ENCODE data around the gene HSPG2.
"Not testable (repeated sequence)": the region's sequence is repeated elsewhere in the genome, so short reads cannot be mapped to it uniquely, and the experiment has no call there.

The HSPG2 gene

DNA sequence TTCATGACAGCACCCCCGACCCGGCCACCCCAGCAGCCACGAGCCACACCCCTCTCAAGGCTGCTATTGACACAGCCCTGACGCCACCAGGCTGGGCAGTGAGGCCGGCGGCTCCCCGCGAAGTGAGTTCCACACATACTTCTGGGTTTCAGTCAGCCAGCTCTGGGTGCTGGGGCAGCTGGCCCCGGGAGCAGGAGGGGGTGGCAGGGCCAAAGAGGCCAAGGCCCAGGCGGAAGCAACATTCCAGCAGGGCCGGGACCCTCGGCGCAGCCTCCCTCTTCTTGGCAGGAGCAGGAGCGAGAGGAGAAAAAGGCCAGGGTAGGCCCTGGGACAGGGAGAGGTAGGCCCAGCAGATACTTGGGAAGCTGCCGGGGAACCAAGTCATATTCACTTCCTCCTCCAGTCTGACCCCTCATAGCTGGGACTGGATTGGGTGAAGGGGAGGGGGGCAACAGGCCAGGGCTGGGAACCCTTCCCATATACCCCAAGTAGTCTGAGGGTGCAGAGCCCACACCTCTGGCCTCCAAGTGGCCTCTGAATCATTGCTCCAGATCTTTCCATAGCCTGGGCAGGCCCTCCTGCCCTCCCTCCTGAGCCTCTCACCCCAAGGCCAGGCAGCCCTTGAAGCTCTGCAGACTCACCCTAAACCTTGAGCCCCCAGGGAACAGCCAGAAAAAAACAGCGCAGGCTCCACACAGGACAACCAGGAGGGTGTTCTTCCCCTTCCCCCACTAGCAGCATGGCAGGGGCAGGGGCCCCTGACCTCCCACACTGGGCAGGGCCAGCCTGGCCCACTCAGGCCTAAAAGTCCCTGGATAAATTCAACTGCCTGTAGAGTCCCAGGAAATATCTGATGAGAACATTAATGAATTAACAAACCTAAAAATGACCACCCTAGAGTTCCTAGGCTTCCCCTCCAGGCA lies 5.7 kb downstream of the HSPG2 start:
- DNase-seq = no peak

DNA sequence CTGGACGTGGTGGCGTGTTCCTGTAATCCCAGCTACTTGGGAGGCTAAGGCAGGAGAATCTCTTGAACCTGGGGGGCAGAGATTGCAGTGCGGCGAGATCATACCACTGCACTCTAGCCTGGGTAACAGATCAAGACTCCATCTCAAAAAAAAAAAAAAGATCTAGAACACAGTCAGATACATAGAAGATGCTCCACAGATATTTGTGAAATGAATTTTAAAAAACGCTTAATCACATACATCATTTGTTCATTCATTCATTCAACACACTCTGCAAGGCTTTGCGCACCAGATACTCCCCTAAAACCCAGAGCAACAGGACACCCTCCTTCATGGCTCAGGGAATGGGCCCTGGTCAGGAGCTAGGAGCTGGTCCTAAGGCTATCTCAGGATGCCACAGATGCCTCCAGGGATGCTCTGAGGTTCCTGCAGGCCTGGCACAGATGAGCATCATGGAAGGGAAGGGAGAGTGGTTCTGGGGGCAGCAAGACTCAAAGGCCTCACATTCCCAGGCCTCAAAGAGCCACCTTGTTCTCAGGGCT lies 6.4 kb downstream of the HSPG2 start:
- DNase-seq = no peak

DNA sequence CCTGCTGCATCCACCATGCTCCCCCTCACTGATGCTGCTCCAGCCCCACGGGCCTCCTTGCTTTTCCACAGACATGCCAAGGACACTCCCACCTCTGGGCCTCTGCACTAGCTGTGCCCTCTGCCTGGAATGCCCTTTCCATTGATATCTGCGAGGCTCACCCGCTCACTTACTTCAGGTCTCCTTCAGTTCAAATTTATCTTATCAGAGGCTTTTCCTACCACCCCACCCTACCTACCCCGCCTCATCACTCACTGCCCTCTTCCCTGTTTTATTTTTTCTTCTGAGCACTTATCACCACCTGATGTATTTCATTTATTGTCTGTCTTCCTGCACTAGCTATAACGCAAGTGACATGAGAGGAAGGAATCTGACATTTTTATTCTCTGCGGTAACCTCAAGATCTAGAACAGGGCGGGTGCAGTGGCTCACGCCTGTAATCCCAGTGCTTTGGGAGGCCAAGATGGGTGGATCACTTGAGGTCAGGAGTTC lies 7.0 kb downstream of the HSPG2 start:
- no peak for DNase-seq

DNA sequence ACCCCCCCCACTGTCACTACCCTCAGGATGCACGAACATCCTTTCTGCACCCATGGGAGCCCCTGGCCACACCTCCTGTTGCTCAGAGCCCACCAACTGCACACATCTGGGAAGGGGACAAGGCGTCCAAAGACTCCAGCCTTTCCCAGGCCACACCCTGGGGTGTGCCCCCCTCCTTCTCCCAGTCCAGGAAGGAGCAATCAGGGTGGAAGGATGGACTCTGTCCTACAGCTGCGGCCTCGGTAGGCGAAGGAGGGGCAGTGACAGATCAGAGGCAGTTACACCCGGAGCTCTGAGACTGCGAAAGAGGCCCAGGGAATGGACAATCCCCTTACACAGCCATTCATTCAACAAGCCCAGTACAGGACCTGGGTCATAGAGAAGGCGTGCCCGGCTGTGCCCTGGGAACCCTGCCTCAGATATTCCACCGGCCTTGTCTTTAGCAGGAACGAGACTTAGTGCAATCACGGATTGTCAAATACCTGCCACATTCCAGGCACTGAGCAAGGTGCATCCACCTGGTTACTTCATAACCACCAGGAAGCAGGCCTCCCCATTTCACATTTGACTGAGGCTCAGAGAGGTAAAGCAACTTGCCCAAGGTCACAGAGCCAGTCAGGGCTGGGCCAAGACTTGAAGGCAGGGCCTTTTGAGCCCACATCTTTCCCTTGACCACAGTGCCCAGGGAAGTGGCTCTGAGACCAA lies 9.4 kb downstream of the HSPG2 start:
- DNase-seq = no peak

DNA sequence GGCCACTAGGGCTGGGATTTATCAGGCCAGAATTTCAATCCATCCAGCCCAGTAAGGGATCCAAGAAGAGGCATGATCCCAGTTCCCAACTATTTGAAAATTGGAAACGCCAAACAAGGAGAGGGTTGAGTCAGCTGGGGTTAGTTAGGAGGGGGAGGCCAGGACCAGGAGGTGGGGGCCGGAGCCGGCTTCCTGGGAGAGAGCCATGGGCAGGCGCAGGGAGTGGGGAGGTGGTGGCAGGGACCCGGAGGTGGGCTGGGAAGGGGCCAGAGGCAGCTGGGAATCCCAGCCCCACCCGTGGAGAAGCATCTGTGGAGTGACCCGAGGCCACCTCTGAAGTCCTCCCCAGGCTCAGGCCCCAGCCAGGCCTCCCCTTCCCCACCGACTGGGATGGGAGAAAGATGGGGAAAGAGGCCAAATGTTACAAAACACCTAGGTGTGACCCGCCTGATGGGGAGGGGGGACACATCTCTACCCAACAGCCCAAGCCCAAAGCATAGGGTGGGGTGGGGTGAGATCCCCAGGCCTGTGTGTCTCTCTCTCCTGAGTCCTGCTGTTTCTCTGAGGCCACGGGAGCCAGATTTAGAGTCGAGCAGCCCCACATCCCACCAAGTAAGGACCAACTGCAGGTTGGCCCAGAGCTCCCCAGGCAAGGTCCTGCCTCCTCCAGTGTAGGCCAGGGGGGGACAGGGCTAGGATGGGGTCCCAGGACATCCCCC lies 10.1 kb downstream of the HSPG2 start:
- DNase-seq = no peak

DNA sequence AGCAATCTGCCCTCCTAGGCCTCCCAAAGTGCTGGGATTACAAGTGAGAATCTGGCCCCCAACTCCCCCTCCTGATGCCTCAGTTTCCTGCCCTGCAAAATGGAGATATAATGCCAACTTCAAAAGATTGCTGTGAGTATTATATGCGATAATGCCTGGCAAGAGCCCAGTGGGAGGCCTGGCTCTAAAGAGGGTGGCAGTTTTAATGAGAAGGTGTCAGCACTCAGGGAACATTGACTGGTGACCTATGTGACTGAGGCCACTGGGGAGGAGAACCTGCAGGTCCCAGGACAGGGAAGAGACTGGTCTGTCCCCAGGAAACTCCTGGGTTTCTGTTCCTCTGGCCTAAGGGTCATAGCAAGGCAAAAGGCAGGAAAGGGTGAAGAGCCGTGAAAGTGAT lies 11.0 kb downstream of the HSPG2 start:
- no peak for DNase-seq

DNA sequence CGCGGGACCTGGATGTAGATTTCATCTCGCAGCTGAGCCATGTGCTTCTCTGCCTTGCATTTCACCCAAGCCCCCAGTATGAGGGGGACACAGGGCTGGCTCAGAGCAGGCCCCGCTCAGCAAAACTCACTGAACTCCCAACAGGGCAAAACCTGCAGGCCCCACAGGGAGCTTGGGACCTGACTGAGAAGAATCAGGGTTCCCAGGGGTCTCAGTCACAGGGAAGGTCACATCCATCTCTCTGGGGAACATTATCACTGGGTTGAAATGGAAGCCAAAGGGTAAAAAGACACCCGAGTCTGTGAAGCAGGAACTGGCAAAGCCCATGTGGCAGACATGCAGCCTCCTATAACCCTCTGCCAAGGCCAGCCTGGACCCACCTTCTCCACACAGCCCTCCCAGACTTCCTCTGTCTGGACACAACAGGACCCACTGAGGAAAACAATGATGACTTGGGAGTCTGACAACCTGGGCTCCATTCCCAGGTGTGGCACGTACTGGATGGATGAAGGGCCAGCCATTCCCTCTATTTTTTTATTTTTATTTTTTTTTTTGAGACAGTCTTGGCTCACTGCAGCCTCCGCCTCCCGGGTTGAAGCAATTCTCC lies 11.7 kb downstream of the HSPG2 start:
- no peak for DNase-seq

DNA sequence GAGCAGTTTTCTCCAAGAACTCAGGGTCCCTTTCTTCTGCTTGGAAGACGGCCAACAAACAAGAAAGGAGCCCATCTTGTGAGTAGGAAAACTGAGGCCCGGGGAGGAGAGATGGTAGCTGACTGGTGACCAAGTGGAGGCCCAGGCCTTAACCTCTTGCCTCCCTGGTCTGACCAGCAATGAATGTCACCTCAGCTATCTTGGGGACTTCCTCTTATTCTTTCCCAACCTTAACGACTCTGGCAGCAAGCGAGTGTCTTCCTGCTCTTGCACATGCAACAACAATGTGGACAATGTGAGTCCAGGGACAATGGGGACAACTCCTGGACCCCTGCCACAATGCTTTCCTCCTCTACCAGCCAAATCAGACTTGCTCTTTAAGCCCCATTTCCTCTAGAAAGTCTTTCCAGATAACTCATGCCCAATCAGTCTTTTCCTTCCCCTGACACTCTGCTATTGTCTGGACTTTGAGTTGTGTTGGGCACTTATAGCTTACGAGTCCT lies 12.6 kb downstream of the HSPG2 start:
- DNase-seq = no peak

DNA sequence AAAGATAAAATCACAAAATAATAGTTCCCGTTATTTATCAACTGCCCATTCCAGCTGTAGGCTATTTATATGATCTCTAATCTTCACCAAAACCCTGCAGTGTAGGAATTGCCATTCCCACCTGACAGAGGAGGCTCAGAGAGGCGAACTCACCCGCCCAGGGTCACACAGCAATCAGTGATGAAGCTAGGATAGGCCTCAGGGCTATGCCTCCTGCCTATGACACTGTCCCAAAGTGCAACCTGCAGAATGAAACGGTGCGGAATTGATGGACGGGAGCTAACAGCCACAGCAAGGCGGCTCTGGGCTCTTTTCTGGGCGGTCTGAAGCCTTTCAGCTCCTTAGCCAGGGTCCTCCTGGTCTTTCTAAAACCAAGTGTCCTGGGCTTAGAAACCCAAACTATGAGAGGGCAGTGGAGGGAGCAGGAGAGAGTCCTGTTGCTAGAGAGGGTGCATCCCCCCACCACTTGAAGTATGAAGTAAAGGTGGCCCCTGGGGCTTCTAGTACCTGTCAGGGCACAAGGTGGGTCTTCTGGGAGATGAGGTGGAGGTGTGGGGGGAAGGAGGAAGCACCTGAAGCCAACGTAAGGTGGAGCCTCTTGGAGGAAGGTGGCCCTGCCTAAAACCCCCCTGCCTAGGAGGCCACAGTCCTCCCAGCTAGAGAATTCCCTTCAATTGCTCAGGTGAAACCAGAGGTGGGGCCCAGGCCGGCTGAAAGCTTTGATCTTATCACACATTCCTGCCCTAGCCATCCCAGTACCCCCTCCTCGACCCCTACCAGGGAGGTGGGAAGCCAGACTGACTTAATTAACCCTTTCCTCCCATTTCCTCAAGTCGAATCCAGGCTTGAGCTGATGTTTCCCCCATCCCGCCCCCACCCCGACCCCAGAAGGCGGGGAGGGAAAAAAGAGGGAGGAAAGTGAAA lies 14.8 kb downstream of the HSPG2 start:
- DNase-seq = no peak

DNA sequence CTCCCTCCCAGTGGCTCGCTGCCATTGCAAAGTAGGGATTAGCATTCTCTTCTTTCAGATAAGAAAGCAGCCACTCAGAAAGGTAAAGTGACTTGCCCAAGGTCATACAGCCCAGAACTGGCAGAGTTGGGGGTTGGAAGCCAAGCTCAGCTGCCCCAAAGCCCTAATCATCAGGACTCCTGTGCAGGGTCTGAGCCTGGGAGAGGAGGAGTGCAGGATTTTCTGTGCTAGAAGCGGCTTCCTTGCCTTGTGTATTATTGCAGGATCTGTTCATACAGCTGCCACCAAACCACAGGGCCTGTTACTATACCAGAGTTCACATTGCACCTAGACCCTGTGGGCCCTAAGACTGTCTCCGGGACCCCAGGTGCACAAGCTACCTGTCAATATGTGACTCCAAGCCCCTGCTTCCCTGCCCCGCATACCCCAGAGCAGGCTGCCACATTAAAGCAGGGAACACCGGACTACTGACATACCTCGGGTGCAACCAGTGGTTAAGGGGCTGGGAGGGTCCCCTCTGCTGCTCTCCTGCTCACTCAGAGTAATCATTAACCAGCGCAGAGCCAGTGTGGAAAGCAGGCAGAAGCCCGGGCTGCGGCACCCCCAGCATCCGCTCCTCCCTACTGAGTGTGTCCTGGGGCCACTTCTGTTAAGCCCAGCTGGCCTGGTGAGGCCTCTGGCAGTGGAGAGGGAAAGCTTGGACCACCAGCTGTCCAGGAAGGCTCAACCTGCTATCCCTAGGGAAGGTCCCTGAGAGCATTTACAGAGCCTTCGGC lies 15.8 kb downstream of the HSPG2 start:
- no peak for DNase-seq

DNA sequence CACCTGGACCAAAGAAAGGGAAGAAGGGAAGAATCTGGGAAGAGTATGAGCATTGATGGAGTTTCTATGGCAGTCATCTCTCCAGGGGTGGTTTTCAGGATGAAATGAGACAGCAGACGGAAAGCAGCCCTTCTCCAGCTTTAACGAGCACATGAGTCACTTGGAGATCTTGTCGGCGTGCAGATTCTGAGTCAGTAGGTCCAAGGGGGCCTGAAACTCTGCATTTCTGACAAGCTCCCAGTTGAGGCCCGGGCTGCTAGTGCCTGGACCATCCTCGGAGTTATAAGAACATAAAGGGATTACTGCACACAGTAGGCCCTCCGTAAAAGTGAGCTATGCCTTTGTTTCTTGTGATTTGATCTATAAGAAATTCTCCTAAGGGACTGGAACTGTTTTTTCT lies 17.6 kb downstream of the HSPG2 start:
- DNase-seq = no peak

DNA sequence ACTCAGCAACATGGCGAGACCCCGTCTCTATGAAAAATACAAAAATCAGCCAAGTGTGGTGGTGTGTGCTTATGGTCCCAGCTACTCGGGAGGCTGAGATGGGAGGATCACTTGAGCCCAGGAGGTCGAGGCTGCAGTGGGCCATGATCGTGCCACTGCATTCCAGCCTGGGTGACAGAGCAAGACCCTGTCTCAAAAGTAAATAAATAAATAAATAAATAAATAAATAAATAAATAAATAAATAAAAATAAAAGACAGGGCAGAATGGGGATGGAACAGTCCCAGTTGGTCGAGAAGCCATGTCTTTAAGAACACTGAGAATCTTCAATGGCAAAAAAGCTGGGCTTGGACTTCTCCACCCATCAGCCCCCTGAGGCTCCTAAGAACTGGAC lies 19.9 kb downstream of the HSPG2 start:
- DNase-seq = not testable (repeated sequence)

DNA sequence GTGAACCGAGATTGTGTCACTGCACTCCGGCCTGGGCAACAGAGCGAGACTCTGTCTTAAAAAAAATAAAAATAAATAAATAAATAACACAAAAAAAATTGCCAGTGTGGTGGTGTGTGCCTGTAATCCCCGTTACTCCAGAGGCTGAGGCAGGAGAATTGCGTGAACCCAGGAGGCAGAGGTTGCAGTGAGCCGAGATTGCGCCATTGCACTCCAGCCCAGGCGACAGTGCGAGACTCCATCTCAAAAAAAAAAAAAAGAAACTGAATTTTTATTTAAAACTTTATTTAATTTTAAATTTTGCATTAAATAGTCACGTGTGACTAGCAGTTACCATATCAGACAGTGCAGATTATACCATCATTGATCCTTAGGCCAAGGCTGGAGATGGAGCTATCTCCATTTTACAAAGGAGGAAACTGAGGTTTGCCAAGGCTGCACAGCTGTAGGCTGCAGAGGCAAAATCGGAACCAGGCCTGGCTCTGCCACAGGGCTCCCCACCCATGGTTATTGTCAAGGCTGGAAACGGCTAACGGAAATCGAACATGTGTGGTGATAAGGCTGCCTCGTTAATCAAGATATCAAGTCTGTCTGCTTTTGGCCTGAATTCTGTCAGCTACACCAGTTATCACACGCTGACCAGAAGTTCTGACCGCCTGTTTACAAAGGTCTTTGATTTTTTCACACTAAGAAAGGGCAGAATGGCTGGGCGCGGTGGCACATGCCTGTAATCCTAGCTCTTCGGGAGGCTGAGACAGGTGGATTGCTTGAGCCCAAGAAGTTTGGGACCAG lies 20.5 kb downstream of the HSPG2 start:
- DNase-seq = no peak

DNA sequence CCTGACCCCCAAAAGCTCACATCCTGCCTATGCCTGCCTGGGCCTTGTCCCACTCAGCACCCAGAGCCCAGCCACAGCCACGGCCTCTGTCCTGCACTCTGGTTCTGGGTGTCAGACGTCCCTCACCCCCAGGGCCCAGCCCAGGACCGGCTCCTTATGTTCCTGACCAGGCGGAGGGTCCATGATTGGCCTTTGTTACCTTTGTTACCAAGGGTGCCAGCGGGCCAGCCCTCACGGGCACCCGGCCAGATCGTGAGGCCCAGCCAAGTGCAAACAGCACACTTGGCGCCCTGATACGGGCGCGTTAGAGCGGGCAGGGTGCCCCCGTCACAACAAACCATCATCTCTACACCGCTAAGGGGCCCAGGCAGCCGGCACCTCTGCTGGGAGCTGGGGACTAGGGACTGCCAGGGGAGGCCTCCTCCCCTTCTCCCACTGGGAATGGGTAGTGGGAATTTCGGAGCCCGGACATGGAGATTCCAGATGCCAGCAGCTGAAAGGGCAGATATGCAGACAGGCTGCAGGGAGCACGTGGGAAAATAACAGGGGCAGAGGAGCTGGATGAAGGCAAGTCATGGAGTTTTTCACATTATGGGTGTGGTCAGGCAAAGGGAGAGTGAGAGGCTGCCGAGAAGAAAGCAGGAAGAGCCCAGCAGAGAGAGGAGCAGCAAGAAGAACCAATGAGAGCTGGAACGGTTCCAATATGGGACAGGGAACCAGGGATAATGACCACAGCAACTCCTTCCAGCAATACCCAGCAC lies 22.1 kb downstream of the HSPG2 start:
- peak in 1 of 3 experiments; percentile 15 for DNase-seq

DNA sequence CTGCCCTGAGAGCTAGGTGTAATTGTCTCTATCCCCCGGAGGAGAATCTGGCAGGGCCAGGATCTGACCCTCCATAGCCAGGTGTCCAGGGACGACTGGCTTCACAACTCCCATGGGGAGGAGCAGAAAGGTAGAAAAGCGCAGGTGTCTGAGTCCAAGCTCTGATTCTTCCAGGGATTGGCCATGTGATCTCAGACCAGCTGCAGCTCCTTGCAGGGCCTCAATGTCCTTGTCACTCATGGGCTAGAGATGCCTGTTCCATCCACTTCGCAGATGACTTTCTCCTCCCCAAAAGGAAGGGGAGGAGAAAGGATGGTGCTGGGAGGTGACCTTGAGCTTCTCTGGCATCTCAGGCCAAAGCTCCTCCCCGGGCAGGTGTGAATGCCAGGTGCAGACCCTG lies 22.7 kb downstream of the HSPG2 start:
- DNase-seq = peak in 2 of 3 experiments; percentile 15 to 22

DNA sequence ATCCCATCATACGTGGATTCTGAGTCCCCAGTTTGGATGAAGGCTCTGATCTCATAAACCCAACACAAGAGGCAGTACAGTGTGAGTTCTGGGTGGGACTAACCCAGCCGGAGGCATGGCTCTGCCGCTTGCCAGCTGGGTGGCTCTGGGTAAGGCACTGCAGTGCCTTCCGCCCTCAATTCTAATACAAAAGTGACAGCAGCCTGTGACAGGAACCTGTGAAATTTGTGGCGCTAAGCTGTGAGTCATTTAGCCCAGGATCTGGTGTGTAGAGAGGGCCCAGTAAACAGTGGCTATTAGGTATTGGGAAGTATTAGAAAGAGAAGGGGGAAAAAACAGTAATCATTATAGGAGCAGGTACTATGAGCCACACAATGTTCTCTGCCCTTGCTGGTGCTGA lies 23.3 kb downstream of the HSPG2 start:
- DNase-seq = no peak

DNA sequence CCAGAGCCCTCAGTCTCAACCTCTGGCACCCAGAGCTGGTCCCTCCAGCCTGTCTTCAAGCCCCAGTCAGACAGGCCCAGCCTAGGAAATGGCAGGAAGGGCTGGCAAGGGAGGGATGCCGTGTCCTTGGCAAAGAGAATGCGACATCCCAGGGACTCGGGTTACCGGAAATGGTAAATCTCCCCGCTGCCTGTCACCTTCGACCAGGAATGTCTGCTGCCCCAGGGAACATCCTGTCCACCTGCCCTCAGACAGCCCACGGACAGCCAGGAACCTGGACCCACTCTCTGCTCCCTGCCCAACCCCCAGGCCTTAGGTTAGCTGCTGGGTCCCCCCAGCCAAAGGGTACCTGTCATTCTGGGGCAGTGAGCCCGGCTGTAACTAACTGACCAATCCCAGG lies 23.9 kb downstream of the HSPG2 start:
- DNase-seq = peak in 1 of 3 experiments; percentile 2

DNA sequence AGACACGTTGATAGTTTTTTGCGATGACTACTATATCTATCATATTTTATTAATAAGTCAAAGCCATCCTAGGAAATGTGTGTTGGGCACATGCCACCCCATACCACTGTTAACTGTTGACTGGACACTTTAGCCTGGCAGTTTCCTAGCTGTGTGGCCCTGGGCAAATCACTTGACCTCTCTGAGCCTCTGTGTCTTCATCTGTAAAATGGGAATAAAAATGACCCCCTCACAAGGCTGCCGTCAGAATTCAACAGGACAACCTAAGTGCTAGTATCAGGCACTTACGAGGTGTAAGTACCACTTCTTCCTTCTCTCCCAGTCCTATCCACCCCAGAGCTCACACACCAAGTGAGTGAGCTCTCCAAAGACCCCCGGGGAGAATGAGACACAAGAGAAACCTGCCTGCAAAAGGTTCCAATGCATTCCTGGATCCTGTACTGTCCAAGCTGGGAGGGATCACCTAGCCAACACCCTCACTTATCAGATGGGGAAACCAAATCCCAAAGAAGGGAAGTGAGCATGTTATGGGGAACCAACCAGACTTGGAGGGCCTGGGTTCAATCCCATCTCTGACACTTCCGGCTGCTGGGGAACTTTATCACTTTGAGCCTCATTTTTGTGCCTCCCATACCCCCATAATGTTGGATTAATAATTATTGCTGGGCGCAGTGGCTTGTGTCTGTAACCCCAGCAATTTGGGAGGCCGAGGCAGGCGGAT lies 24.9 kb downstream of the HSPG2 start:
- DNase-seq = no peak

Data from NCI-H1417 (cell line).